Body of pancreas (tissue), 4 donors: ENCODE results near the gene ABHD18. TPM values are rescaled to one million over a fixed set of nuclear protein-coding genes. Genes with fewer than 3 reads are reported as not detected.
"Not testable (repeated sequence)": the region's sequence is repeated elsewhere in the genome, so short reads cannot be mapped to it uniquely, and the experiment has no call there.

ENCODE experiments used
- ATAC-seq: fragments of 150-250 bp; one replicate; pipeline ENCODE4 v1.9.1; 2016
- DNase-seq, 4 donors: peaks; one replicate each; pipeline ENCODE4 v3.0.0-alpha.2; 2019
- H3K27ac ChIP-seq, 4 donors: fragments of 200-600 bp; sonication (generic); 1 replicate in 3 of 4; 2 replicates in 1 of 4; pipeline versions ENCODE4 v1.5.1 to v1.6.1; 2016 to 2019; ENCODE audit warnings: mild to moderate bottlenecking in 1 of 4, mixed read lengths in 1 of 4, moderate library complexity in 1 of 4
- H3K27me3 ChIP-seq, 2 donors: fragments of 200-600 bp; sonication (generic); one replicate each; pipeline ENCODE4 v1.6.0; 2016; ENCODE audit warnings: mild to moderate bottlenecking in 1 of 2
- H3K36me3 ChIP-seq, 2 donors: fragments of 200-600 bp; sonication (generic); replicated peaks in 1 of 2; 2 replicates each; pipeline ENCODE4 v1.5.1; 2016; ENCODE audit warnings: low read depth in 2 of 2; ENCODE audit not compliant: insufficient read depth in 1 of 2
- H3K4me1 ChIP-seq: fragments of 200-600 bp; sonication (generic); one replicate; pipeline ENCODE4 v1.6.0; 2016
- H3K4me3 ChIP-seq, 2 donors: fragments of 200-600 bp; sonication (generic); 1 replicate in 1 of 2; 2 replicates in 1 of 2; pipeline ENCODE4 v1.5.1; 2016 to 2019
- H3K9me3 ChIP-seq, 3 donors: fragments of 200-600 bp; sonication (generic); 1 replicate in 2 of 3; 2 replicates in 1 of 3; pipeline ENCODE4 v1.5.1; 2016
- CTCF ChIP-seq, 7 experiments: fragments of 450-650 bp in 4 of 7; fragments of 200-600 bp in 3 of 7; sonication (generic) in 3 of 7; IDR thresholded peaks; one replicate each; pipeline ENCODE4 v1.5.1; 2016 to 2019; ENCODE audit warnings: antibody characterized with exemption in 7 of 7
- POLR2A ChIP-seq, 3 donors: fragments of 450-650 bp; IDR thresholded peaks; one replicate each; pipeline ENCODE4 v1.6.1; 2016; ENCODE audit warnings: antibody characterized with exemption in 3 of 3, mild to moderate bottlenecking in 2 of 3
- WGBS, 2 donors: methylation state at CpG; one replicate each; pipeline ENCODE4 v1.1.5; 2017; 5-methylcytosine and 5-hydroxymethylcytosine counted together
- intact Hi-C: fragments of 100-400 bp; cut with DNase I; formaldehyde crosslinking; loops from one replicate; pipeline ENCODE4 v1.15.1; 2023
- total RNA-seq, 2 donors: library from RNA; depleted of rRNA; stranded (reverse); fragments of >200 nt; gene quantifications; one replicate each; pipeline ENCODE4 v1.1.0, GENCODE V29; 2016

The ABHD18 gene
- total RNA-seq, 2 donors from 2014 or later: 10.1 to 10.5 TPM

GRCh38 chr4:127995776-127996175, 30.6 kb downstream of the ABHD18 start:
- Histone ChIP-seq H3K36me3 (no peaks in the 10 kb centered on the region), H3K9me3 (no peaks in the 10 kb centered on the region), H3K27ac (no peak overlapping the region), H3K4me3 (no peak overlapping the region), H3K27me3 (no peaks in the 10 kb centered on the region), H3K4me1 (no peaks in the 10 kb centered on the region)
- 89 to 94% methylated on average over 1 of the region's 1 CpG for WGBS, 2 donors
- TF ChIP-seq POLR2A (IDR thresholded peaks at IDR 0.05) (no peak), CTCF (IDR thresholded peaks at IDR 0.05) (no peak)
- no peak for DNase-seq
- no peak for ATAC-seq
- intact Hi-C loops: no loop called here

GRCh38 chr4:127996521-127996920, 31.3 kb downstream of the ABHD18 start:
- DNase-seq, intact Hi-C loops, H3K36me3 ChIP-seq, ATAC-seq, H3K27me3 ChIP-seq, H3K4me3 ChIP-seq, H3K4me1 ChIP-seq, H3K27ac ChIP-seq, H3K9me3 ChIP-seq: not testable (repeated sequence)
- 98% methylated on average over 6 of the region's 6 CpGs for WGBS, 2 donors

DNA sequence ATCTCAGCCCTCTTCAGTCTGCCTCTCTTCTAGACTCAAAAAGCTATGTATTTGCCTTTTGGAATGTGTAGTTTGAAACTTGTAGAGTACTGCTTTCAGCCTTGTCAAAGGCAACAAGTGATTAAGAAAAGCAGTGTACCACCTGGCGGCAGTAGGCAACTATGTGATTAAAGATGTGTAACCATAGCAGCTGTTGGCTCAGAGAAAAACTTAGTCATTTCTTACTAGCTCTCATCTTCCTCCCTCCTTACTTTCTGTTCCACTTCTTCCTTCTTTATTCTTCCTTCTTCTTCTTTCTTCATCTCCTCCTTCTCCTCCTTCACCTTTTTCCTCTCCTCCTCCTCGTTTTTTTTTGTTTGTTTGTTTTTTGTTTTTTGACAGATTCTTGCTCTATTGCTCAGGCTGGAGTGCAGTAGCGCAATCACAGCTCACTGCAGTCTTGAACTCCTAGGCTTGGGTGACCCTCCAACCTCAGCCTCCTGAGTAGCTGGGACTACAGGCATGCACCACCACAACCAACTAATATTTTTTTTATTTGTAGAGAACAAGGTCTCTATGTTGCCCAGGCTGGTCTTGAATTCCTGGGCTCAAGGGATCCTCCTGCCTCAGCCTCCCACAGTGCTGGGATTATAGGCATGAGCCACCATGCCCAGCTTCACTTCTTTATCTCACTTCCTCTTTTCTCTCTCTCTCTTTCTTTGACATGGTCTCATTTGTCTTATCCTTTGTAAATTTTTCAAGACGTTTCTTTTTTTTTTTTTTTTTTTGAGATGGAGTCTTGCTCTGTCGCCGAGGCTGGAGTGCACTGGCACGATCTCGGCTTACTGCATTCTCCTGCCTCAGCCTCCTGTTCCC, 32.6 kb downstream of the ABHD18 start:
- no peaks in the 10 kb centered on the region for H3K36me3 ChIP-seq
- TF ChIP-seq CTCF (IDR thresholded peaks at IDR 0.05) (peak in 4 of 7 experiments; percentile 8 to 38 (median 30)), POLR2A (IDR thresholded peaks at IDR 0.05) (no peak)
- ATAC-seq (peak; percentile 55), DNase-seq (peak; percentile 13 to 39 (median 18))
- H3K27ac ChIP-seq: no peak overlapping the region
- WGBS, 2 donors: 78 to 84% methylated on average over 7 to 8 of the region's 8 CpGs
- no peak overlapping the region for H3K4me3 ChIP-seq
- intact Hi-C loops: no loop called here
- no peaks in the 10 kb centered on the region for H3K9me3 ChIP-seq
- no peaks in the 10 kb centered on the region for H3K4me1 ChIP-seq
- no peaks in the 10 kb centered on the region for H3K27me3 ChIP-seq

DNA sequence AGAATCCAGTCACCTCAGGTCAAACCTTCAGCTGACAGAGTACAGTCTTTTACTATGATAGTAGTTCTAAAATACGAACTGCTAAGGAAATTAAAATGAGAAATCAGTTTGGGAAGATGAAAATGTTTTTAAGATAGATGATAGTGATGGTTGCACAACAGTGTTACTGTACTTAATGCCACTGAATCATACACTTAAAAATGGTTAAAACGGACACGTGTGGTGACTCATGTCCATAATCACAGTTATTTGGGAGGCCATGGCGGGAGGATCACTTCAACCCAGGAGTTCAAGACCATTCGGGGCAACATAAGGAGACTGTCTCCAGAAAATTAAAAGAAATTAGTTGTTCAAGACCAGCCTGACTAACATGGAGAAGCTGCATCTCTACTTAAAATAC, 41.4 kb downstream of the ABHD18 start:
- WGBS, 2 donors: 95% methylated on average over 5 of the region's 5 CpGs
- DNase-seq: no peak
- no peaks in the 10 kb centered on the region for H3K27me3 ChIP-seq
- H3K4me3 ChIP-seq: no peak overlapping the region
- intact Hi-C loops: no loop called here
- no peaks in the 10 kb centered on the region for H3K4me1 ChIP-seq
- no peak overlapping the region for H3K27ac ChIP-seq
- H3K36me3 ChIP-seq: no peaks in the 10 kb centered on the region
- no peak for ATAC-seq
- TF ChIP-seq CTCF (IDR thresholded peaks at IDR 0.05) (no peak), POLR2A (IDR thresholded peaks at IDR 0.05) (no peak)
- no peaks in the 10 kb centered on the region for H3K9me3 ChIP-seq

- no peak for TF ChIP-seq CTCF (IDR thresholded peaks at IDR 0.05)
- no peak overlapping the region for H3K27ac ChIP-seq
- H3K4me3 ChIP-seq: no peak overlapping the region
- WGBS, 2 donors: 72 to 73% methylated on average over 3 of the region's 3 CpGs
- peaks cover 0 to 2% of the 10 kb centered on the region in 2 donors for H3K36me3 ChIP-seq
- ATAC-seq: no peak
- intact Hi-C loops: no loop called here
- no peaks in the 10 kb centered on the region for H3K27me3 ChIP-seq
- DNase-seq: no peak
- H3K4me1 ChIP-seq: no peaks in the 10 kb centered on the region
- no peaks in the 10 kb centered on the region for H3K9me3 ChIP-seq
Measured at GRCh38 chr4:128009428-128009827, 44.2 kb downstream of the ABHD18 start.
